ENCODE measurements around the gene SFTPB. TPM values are rescaled to one million over a fixed set of nuclear protein-coding genes. Genes with fewer than 3 reads are reported as not detected.
"Not testable (repeated sequence)": the region's sequence is repeated elsewhere in the genome, so short reads cannot be mapped to it uniquely, and the experiment has no call there.

The SFTPB gene
- total RNA-seq, 1 donor from 2014 or later, result 9.8 TPM

DNA sequence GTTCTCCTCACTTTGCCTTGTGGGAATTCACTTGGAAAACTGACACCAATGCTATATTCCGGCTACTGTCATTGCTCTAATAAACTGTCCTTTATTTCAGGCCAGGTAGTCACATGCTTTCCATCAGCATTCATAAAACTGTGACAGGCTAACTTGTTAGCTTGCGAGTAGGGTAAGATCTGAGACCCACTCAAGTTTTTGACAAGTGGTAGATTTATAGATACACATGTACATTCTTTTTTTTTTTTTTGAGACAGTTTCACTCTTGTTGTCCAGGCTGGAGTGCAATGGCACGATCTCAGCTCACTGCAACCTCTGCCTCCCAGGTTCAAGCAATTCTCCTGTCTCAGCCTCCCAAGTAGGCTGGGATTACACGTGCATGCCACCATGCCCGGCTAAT lies 50.3 kb downstream of the SFTPB start:
- DNase-seq (ENCODE audit: low spot score); ATAC-seq: not testable (repeated sequence)

DNA sequence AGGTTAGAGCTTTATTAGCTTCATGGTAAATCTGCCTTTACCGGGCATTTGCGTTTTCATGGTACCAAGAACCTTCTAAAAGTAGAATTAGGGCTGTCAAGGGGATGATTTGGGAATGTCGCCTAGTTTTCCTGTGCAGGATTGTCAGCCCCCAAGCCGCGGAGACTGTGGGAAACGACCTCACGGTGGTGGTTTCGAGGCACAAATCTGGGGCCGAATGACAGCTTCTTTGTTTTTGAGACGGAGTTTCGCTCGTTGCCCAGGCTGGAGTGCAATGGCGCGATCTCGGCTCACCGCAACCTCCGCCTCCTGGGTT lies 52.6 kb downstream of the SFTPB start:
- no peak for ATAC-seq

DNA sequence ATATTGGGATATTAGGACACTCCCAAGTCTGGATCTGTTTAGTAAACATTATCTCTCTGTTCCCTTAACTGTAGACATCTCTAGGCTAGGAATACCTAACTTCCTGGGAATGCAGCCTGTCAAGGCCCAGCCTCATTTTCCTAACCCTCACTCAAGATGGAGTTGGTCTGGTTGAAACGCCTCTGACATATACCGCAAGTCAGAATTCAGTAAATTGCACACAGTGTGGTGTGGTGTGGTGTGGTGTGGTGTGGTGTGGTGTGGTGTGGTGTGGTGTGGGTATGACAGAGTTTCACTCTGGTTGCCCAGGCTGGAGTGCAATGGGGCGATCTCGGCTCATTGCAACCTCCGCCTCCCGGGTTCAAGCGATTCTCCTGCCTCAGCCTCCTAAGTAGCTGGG lies 53.2 kb downstream of the SFTPB start:
- not testable (repeated sequence) for ATAC-seq; DNase-seq (ENCODE audit: low spot score)

More for the DNA sequence above, 52.6 kb downstream of the SFTPB start:
- no peak for DNase-seq (ENCODE audit: low spot score)

DNA sequence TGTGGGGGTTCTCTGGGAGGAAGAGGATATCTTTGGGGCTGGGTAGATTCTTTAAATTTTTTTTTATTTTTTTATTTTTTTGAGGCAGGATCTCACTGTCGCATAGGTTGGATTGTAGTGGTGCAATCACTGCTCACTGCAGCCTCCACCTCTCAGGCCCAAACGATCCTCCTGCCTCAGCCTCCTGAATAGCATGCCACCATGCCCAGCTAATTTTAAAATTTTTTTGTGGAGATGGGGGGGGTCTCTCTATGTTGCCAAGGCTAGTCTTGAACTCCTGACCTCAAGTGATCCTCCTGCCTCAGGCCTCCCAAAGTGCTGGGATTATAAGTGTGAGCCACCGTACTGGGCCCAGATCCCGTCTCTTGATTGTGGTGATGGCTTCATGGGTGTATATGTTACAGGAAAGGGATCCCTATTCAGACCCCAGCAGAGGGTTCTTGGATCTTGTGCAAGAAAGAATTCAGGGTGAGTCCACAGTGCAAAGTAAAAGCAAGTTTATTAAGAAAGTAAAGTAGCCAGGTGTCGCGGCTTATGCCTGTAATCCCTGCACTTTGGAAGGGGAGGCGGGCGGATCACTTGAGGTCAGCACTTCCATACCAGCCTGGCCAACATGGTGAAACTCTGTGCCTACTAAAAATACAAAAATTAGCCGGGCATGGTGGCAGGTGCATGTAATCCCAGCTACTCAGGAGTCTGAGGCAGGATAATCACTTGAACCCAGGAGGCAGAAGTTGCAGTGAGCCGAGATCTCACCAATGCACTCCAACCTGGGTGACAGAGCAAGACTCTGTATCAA lies 54.1 kb downstream of the SFTPB start:
- no peak for ATAC-seq
- DNase-seq (ENCODE audit: low spot score), result no peak

DNA sequence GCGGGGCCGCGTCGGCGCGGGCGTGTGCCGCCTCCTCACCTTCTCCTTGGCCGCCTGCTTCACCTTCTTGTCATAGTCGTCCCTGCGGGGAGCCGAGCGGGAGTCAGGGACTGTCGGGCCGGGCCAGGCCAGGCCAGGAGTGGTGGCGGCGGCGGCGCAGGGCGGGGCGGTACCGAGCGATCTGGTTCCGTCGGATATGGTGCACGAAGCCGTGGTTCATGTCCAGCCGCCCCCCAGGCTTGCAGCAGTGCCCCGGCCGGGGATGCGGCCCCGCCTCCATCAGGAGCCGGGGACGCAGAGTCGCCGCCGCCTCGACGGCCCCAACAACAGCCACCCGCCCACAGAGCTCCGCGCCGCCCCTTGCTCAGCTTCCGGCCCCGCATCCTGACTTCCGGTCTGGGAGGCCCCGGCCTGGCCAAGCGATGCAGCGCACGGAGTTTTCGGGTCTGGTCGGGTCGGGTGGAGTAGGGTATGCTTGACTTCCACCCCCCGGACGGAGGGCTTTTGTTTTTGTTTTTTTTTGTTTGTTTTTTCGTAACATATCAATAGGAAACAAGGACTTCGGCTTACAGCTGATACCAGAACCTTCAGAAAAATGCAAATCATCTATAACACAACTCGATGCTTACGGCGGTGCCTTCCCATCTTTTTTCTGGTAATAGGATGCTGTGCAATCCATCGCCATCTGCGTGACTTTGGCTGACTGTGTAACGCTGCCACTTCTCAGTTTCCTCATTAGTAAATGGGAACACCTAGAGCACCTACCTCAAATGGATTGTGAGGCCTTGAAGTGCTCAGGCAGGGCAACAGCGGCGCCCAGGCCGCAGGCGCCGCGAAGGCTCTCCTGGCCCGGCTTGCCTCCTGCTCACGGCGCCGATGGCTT lies 56.1 kb downstream of the SFTPB start, which contains the start of gene C2orf68:
Gene C2orf68 (minus strand): TSS at position 362 of the 883 bp plus-strand sequence. CDS start 82 bp downstream, at position 280.
- DNase-seq (ENCODE audit: low spot score) (peak; percentile 93), ATAC-seq (peak; percentile 85)

DNA sequence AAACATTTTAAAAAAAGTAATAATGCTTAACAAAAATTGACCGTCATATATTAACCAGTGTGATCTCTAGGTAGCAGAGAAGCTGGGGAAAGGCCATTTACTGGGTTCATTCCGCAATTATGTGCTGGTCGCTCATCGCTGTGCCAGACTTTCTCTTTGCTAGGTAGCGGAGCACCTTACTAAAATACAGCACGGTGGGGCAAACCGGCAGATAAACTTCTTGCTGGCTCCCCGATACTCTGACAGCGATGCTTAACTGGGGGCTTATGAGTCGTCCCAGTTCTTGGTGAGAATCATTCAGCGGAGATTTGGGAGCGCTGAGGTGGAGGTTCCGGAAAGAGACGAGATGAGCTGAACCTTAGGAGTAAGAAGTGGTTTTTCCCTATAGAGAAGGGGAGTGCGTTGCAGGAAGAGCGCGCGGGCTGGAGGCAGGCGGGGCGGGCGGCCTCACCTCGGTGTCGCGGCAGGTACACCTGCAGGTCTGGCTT lies 56.7 kb downstream of the SFTPB start:
- no peak for DNase-seq (ENCODE audit: low spot score)
- no peak for ATAC-seq

Other genes starting within 250 kb of the SFTPB start
- 3.1 TPM for gene SH2D6, start 249.5 kb downstream of the SFTPB start, total RNA-seq
- gene MAT2A, start 129.0 kb downstream of the SFTPB start, total RNA-seq, result 76.6 TPM
- gene GGCX, start 106.7 kb downstream of the SFTPB start, total RNA-seq, result 232 TPM
- gene VAMP8, start 90.6 kb downstream of the SFTPB start, total RNA-seq, result 69.9 TPM
- 31.7 TPM for gene VAMP5, start 83.8 kb downstream of the SFTPB start, total RNA-seq
- gene RNF181, start 72.5 kb downstream of the SFTPB start, total RNA-seq, result 52.8 TPM
- 20.0 TPM for gene TMEM150A, start 65.5 kb downstream of the SFTPB start, total RNA-seq
- 15.9 TPM for gene C2orf68, start 56.1 kb downstream of the SFTPB start, total RNA-seq
- 18.6 TPM for gene USP39, start 52.0 kb downstream of the SFTPB start, total RNA-seq
- gene GNLY, start 26.2 kb upstream of the SFTPB start, total RNA-seq, result 0.68 TPM
- gene ATOH8, start 85.8 kb upstream of the SFTPB start, total RNA-seq, result 28.0 TPM
- 12.8 TPM for gene ST3GAL5, start 220.8 kb upstream of the SFTPB start, total RNA-seq